ENCODE measurements around the gene VSIG10L2. TPM values are rescaled to one million over a fixed set of nuclear protein-coding genes. Genes with fewer than 3 reads are reported as not detected.

The VSIG10L2 gene
- total RNA-seq, 1 donor from 2014 or later = not detected

GRCh38 chr11:126002181-126002580 is 56.3 kb downstream of the VSIG10L2 start:
- H3K27me3 ChIP-seq (ENCODE audit: low read depth) = no peaks in the 10 kb centered on the region
- H3K9me3 ChIP-seq = no peaks in the 10 kb centered on the region
- peaks cover under 1% of the 10 kb centered on the region for H3K36me3 ChIP-seq
- H3K4me1 ChIP-seq = no peaks in the 10 kb centered on the region
- TF ChIP-seq, protein P1, sequence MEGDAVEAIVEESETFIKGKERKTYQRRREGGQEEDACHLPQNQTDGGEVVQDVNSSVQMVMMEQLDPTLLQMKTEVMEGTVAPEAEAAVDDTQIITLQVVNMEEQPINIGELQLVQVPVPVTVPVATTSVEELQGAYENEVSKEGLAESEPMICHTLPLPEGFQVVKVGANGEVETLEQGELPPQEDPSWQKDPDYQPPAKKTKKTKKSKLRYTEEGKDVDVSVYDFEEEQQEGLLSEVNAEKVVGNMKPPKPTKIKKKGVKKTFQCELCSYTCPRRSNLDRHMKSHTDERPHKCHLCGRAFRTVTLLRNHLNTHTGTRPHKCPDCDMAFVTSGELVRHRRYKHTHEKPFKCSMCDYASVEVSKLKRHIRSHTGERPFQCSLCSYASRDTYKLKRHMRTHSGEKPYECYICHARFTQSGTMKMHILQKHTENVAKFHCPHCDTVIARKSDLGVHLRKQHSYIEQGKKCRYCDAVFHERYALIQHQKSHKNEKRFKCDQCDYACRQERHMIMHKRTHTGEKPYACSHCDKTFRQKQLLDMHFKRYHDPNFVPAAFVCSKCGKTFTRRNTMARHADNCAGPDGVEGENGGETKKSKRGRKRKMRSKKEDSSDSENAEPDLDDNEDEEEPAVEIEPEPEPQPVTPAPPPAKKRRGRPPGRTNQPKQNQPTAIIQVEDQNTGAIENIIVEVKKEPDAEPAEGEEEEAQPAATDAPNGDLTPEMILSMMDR (IDR thresholded peaks at IDR 0.05) = no peak
- ATAC-seq (no peak), DNase-seq (no peak)
- intact Hi-C loops (cut with DNase I) = no loop called here
- no peak overlapping the region for H3K4me3 ChIP-seq
- no peak overlapping the region for H3K27ac ChIP-seq

Other genes starting within 250 kb of the VSIG10L2 start
- gene PATE1, start 199.8 kb upstream of the VSIG10L2 start, total RNA-seq = not detected
- gene PATE2, start 167.2 kb upstream of the VSIG10L2 start, total RNA-seq = not detected
- not detected for gene PATE3, start 157.9 kb upstream of the VSIG10L2 start, total RNA-seq
- not detected for gene PATE4, start 112.7 kb upstream of the VSIG10L2 start, total RNA-seq
- 4.5 TPM for gene HYLS1, start 58.4 kb upstream of the VSIG10L2 start, total RNA-seq
- gene PUS3, start 42.8 kb upstream of the VSIG10L2 start, total RNA-seq = 10.0 TPM
- not detected for gene DDX25, start 41.5 kb upstream of the VSIG10L2 start, total RNA-seq
- gene CDON, start 116.8 kb downstream of the VSIG10L2 start, total RNA-seq = 18.5 TPM